GM23338 (cell line): ENCODE measurements around the gene MROH2A.

ENCODE experiments used
- CTCF ChIP-seq, 2 experiments: fragments of 200-600 bp in 1 of 2; sonication (generic) in 1 of 2; conservative IDR thresholded peaks; 2 replicates each; pipeline versions ENCODE4 v1.5.1 to v1.6.1; 2016 to 2017; ENCODE audit warnings: antibody characterized with exemption in 2 of 2, low read depth in 2 of 2, mild to moderate bottlenecking in 2 of 2, moderate library complexity in 1 of 2
- EZH2 ChIP-seq: fragments of 200-600 bp; sonication (generic); IDR thresholded peaks from one replicate; pipeline ENCODE4 v1.8.0; 2017; ENCODE audit warnings: antibody characterized with exemption, mild to moderate bottlenecking, low read depth; ENCODE audit not compliant: unreplicated experiment
- NANOG ChIP-seq: IDR thresholded peaks from 2 replicates; pipeline ENCODE4 v1.6.1; 2016; ENCODE audit warnings: antibody characterized with exemption, borderline replicate concordance

GRCh38 chr2:233833345-233833744 is 55.2 kb downstream of the MROH2A start:
- TF ChIP-seq CTCF (conservative IDR thresholded peaks at IDR 0.05; ENCODE audit: low read depth in 2 of 2) (no peak), NANOG (no peak), EZH2 (no peak)
